ENCODE measurements around the gene UBE2J2. TPM values are rescaled to one million over a fixed set of nuclear protein-coding genes. Genes with fewer than 3 reads are reported as not detected.

UBE2J2 gene
- total and polyA plus RNA-seq, 2 of the 13 experiments (the other 11 are each of a cell fraction or from before 2014, with no cell fraction given) = 25.4 to 29.4 TPM

DNA sequence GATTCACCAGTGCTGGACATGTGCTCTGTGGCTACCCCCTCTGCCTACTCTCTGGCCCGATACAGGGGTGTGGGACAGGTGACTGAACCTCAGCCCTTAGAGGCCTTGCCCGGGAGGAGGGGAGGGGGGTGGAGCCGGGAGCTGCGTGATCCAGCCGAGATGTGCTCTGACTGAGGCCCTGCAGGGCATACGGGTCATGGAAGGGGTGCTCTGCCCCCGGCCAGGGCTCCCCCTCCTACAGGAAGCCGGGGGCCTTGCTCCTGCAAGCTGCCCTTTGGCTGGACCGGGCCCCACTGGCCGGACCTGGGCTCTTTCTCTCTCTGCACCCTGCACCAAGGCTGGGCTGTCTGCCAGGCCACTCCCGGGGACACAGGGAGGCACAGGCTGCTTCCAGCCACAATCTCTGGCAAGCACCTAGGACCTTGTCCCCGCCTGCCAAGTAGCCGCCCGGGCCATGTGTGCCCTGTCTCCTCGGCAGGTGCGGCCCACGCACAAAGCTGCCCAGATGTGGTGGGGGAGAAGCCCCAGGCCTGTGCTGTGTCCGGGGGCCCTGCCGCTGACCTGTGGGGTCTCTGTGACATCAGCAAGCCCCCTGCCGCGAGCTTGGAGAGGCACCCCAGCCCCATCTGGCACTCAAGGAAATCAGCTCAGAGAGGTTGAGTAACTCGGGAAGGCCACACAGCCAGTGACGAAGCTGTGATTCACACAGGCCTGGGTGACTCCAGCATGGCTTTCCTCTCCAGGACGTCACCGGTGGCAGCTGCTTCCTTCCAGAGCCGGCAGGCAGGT lies 8.1 kb upstream of the UBE2J2 start (continued):
- TF ChIP-seq ZBED4 (CRISPR knock-in tag; IDR thresholded peaks at IDR 0.05; ENCODE audit: borderline replicate concordance) = peak; percentile 95
- no peak for TF ChIP-seq ZNF724P (CRISPR knock-in tag; IDR thresholded peaks at IDR 0.05; ENCODE audit: borderline replicate concordance)
- TF ChIP-seq KLF15 (CRISPR knock-in tag; IDR thresholded peaks at IDR 0.05; ENCODE audit: borderline replicate concordance) = no peak; the same call in 1 of the 2 replicates
- no peak for TF ChIP-seq ZNF34 (CRISPR knock-in tag; IDR thresholded peaks at IDR 0.05; ENCODE audit: borderline replicate concordance)
- TF ChIP-seq, protein P1, sequence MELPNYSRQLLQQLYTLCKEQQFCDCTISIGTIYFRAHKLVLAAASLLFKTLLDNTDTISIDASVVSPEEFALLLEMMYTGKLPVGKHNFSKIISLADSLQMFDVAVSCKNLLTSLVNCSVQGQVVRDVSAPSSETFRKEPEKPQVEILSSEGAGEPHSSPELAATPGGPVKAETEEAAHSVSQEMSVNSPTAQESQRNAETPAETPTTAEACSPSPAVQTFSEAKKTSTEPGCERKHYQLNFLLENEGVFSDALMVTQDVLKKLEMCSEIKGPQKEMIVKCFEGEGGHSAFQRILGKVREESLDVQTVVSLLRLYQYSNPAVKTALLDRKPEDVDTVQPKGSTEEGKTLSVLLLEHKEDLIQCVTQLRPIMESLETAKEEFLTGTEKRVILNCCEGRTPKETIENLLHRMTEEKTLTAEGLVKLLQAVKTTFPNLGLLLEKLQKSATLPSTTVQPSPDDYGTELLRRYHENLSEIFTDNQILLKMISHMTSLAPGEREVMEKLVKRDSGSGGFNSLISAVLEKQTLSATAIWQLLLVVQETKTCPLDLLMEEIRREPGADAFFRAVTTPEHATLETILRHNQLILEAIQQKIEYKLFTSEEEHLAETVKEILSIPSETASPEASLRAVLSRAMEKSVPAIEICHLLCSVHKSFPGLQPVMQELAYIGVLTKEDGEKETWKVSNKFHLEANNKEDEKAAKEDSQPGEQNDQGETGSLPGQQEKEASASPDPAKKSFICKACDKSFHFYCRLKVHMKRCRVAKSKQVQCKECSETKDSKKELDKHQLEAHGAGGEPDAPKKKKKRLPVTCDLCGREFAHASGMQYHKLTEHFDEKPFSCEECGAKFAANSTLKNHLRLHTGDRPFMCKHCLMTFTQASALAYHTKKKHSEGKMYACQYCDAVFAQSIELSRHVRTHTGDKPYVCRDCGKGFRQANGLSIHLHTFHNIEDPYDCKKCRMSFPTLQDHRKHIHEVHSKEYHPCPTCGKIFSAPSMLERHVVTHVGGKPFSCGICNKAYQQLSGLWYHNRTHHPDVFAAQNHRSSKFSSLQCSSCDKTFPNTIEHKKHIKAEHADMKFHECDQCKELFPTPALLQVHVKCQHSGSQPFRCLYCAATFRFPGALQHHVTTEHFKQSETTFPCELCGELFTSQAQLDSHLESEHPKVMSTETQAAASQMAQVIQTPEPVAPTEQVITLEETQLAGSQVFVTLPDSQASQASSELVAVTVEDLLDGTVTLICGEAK (IDR thresholded peaks at IDR 0.05) = no peak
- TF ChIP-seq, protein P1 (CRISPR knock-in tag; IDR thresholded peaks at IDR 0.05) = peak; percentile 47; the same call in 1 of the 2 replicates
- TF ChIP-seq ISX (CRISPR knock-in tag; conservative IDR thresholded peaks at IDR 0.05) = peak; percentile 68; the same call in 1 of the 2 replicates
- peak; percentile 90; the same call in 1 of the 2 replicates for TF ChIP-seq ZNF136 (CRISPR knock-in tag; IDR thresholded peaks at IDR 0.05; ENCODE audit: low read depth)
- peak; percentile 69 for TF ChIP-seq SAP130 (CRISPR knock-in tag; IDR thresholded peaks at IDR 0.05; ENCODE audit: low read depth)
- TF ChIP-seq ZMYM4 (CRISPR knock-in tag; IDR thresholded peaks at IDR 0.05) = 0 out of 2 replicates have a peak, but pooled peaks have one; percentile 28
- peak; percentile 86; the same call in 1 of the 2 replicates for TF ChIP-seq ZNF430 (CRISPR knock-in tag; IDR thresholded peaks at IDR 0.05)
- TF ChIP-seq NFYC (CRISPR knock-in tag; IDR thresholded peaks at IDR 0.05) = no peak
- TF ChIP-seq ZNF501 (CRISPR knock-in tag; IDR thresholded peaks at IDR 0.05) = peak; percentile 62; the same call in 1 of the 2 replicates
- TF ChIP-seq MZF1 (CRISPR knock-in tag; IDR thresholded peaks at IDR 0.05; ENCODE audit: borderline replicate concordance) = no peak
- TF ChIP-seq ZNF883 (CRISPR knock-in tag; IDR thresholded peaks at IDR 0.05; ENCODE audit: not compliant biosample characterization) = peak; percentile 52
- TF ChIP-seq RELA (CRISPR knock-in tag; IDR thresholded peaks at IDR 0.05) = 0 out of 2 replicates have a peak, but pooled peaks have one; percentile 19

Measured in HepG2 (cell line).